OCI-LY7 (cell line): ENCODE results near the gene CDT1.

Experiments used
- EZH2phosphoT487 ChIP-seq: fragments of 200-600 bp; sonication (generic); IDR thresholded peaks from 2 replicates; pipeline ENCODE4 v1.6.1; 2018; ENCODE audit warnings: low read depth, borderline replicate concordance, mild to moderate bottlenecking, mixed run types, antibody characterized with exemption, low read length, moderate library complexity, mixed read lengths
- TF ChIP-seq, protein P1 (sequence below): fragments of 200-600 bp; sonication (generic); conservative IDR thresholded peaks from 2 replicates; pipeline ENCODE4 v1.5.1; 2014; ENCODE audit warnings: mild to moderate bottlenecking, antibody characterized with exemption, low read length, moderate library complexity, mixed read lengths

GRCh38 chr16:88792668-88793250, 10.8 kb upstream of the CDT1 start:
- TF ChIP-seq, protein P1, sequence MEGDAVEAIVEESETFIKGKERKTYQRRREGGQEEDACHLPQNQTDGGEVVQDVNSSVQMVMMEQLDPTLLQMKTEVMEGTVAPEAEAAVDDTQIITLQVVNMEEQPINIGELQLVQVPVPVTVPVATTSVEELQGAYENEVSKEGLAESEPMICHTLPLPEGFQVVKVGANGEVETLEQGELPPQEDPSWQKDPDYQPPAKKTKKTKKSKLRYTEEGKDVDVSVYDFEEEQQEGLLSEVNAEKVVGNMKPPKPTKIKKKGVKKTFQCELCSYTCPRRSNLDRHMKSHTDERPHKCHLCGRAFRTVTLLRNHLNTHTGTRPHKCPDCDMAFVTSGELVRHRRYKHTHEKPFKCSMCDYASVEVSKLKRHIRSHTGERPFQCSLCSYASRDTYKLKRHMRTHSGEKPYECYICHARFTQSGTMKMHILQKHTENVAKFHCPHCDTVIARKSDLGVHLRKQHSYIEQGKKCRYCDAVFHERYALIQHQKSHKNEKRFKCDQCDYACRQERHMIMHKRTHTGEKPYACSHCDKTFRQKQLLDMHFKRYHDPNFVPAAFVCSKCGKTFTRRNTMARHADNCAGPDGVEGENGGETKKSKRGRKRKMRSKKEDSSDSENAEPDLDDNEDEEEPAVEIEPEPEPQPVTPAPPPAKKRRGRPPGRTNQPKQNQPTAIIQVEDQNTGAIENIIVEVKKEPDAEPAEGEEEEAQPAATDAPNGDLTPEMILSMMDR: no peak
- no peak for TF ChIP-seq EZH2phosphoT487
